Ovary (tissue), 9 donors: ENCODE results near the gene PIP5K1B. TPM values are rescaled to one million over a fixed set of nuclear protein-coding genes. Genes with fewer than 3 reads are reported as not detected.

Experiments
- DNase-seq, 5 donors: peaks; one replicate each; pipeline ENCODE4 v3.0.0-alpha.2; 2019 to 2020
- H3K27ac ChIP-seq, 2 donors: fragments of 200-600 bp; one replicate each; pipeline versions ENCODE4 v1.5.1 to v1.8.0; 2019 to 2022
- H3K27me3 ChIP-seq: fragments of 200-600 bp; one replicate; pipeline ENCODE4 v1.8.0; 2022
- H3K36me3 ChIP-seq: fragments of 200-600 bp; sonication (generic); one replicate; pipeline ENCODE4 v1.5.1; 2019
- H3K4me1 ChIP-seq: one replicate; pipeline ENCODE4 v1.8.1; 2013; ENCODE audit warnings: mild to moderate bottlenecking, moderate library complexity; ENCODE audit not compliant: insufficient read depth
- H3K4me3 ChIP-seq: fragments of 200-600 bp; sonication (generic); one replicate; pipeline ENCODE4 v1.5.1; 2017
- H3K9me3 ChIP-seq, 2 donors: fragments of 200-600 bp in 1 of 2; sonication (generic) in 1 of 2; one replicate each; pipeline versions ENCODE4 v1.5.1 to v1.8.1; 2013 to 2019; ENCODE audit warnings: mild to moderate bottlenecking in 1 of 2, moderate library complexity in 1 of 2
- EP300 ChIP-seq: sonication (generic); formaldehyde crosslinking; IDR thresholded peaks from one replicate; pipeline ENCODE4 v1.6.1; 2017; ENCODE audit warnings: antibody characterized with exemption
- POLR2A ChIP-seq: fragments of 450-650 bp; IDR thresholded peaks from one replicate; pipeline ENCODE4 v1.6.1; 2017; ENCODE audit warnings: antibody characterized with exemption, mild to moderate bottlenecking, moderate library complexity
- WGBS, 3 donors: extraction: QIAGEN DNeasy Blood & Tissue Kit in 1 of 3; methylation state at CpG; one replicate each; pipeline versions ENCODE4 v1.1.5 to v1.1.7; 2013 to 2017; 5-methylcytosine and 5-hydroxymethylcytosine counted together
- intact Hi-C, 4 donors: fragments of 100-400 bp; cut with DNase I; formaldehyde crosslinking; loops; one replicate each; pipeline versions ENCODE4 v1.11.0 to v1.15.1; 2022 to 2023
- polyA plus RNA-seq, 2 donors: library from polyadenylated mRNA; stranded (reverse); fragments of 200-250 nt in 1 of 2; fragments of 350-450 nt in 1 of 2; fragmentation: Illumina TruSeq in 1 of 2; extraction: RNeasy Lipid Tissue Mini Kit (QIAGEN cat#74804) in 1 of 2; gene quantifications; one replicate each; pipeline ENCODE4 v1.2.3, GENCODE V29; 2013 to 2014
- total RNA-seq, 7 donors: library from RNA; depleted of rRNA in 2 of 7; stranded (reverse); fragments of >200 nt in 2 of 7; fragmentation: NEBNext Ultra II Directional in 3 of 7; extraction: Animal tissue kit (Norgen Biotek cat#: 25700) in 3 of 7; gene quantifications; one replicate each; pipeline versions ENCODE4 v1.1.0 to v1.2.4, GENCODE V29; 2016 to 2023
- TF ChIP-seq, protein P1 (sequence below), 3 donors: fragments of 450-650 bp in 2 of 3; fragments of 200-600 bp in 1 of 3; IDR thresholded peaks; one replicate each; pipeline versions ENCODE4 v1.5.1 to v1.8.0; 2016 to 2022; ENCODE audit warnings: antibody characterized with exemption in 3 of 3, mild to moderate bottlenecking in 1 of 3
- donor health status: DM: no; HTN: no; CAD: no; lungs with moderate emphysema.
- donor health status: DM: no; HTN: no; CAD: no.
- donor health status: Bipolar disorder and iron deficiency.
- donor health status: DM: yes; HTN: yes; CAD: no.
- donor health status: DM: no; HTN: no; CAD: no.
- donor health status: DM: yes; HTN: yes; CAD: no.

PIP5K1B gene
- total and polyA plus RNA-seq, 9 donors: 0.36 to 3.4 (median 1.0) TPM

- DNase-seq: no peak
- TF ChIP-seq, protein P1, sequence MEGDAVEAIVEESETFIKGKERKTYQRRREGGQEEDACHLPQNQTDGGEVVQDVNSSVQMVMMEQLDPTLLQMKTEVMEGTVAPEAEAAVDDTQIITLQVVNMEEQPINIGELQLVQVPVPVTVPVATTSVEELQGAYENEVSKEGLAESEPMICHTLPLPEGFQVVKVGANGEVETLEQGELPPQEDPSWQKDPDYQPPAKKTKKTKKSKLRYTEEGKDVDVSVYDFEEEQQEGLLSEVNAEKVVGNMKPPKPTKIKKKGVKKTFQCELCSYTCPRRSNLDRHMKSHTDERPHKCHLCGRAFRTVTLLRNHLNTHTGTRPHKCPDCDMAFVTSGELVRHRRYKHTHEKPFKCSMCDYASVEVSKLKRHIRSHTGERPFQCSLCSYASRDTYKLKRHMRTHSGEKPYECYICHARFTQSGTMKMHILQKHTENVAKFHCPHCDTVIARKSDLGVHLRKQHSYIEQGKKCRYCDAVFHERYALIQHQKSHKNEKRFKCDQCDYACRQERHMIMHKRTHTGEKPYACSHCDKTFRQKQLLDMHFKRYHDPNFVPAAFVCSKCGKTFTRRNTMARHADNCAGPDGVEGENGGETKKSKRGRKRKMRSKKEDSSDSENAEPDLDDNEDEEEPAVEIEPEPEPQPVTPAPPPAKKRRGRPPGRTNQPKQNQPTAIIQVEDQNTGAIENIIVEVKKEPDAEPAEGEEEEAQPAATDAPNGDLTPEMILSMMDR (IDR thresholded peaks at IDR 0.05): no peak
- TF ChIP-seq POLR2A: no peak
- TF ChIP-seq EP300: no peak
- H3K9me3 ChIP-seq: no peaks in the 10 kb centered on the region
- H3K27me3 ChIP-seq: no peaks in the 10 kb centered on the region
- no peaks in the 10 kb centered on the region for H3K36me3 ChIP-seq
- H3K27ac ChIP-seq: no peak overlapping the region
- H3K4me1 ChIP-seq: peaks cover 1% of the 10 kb centered on the region
- WGBS, 3 donors: 43 to 59% (median 52%) methylated on average over 6 of the region's 6 CpGs
- intact Hi-C loops: no loop called here
- no peak overlapping the region for H3K4me3 ChIP-seq
These were observed 162.0 kb downstream of the PIP5K1B start for GRCh38 chr9:68867066-68867465.

GRCh38 chr9:68869022-68869421 is 164.0 kb downstream of the PIP5K1B start:
- TF ChIP-seq POLR2A: no peak
- TF ChIP-seq EP300: no peak
- TF ChIP-seq, protein P1 (IDR thresholded peaks at IDR 0.05): no peak
- 93 to 98% (median 94%) methylated on average over 3 of the region's 3 CpGs for WGBS, 3 donors

DNA sequence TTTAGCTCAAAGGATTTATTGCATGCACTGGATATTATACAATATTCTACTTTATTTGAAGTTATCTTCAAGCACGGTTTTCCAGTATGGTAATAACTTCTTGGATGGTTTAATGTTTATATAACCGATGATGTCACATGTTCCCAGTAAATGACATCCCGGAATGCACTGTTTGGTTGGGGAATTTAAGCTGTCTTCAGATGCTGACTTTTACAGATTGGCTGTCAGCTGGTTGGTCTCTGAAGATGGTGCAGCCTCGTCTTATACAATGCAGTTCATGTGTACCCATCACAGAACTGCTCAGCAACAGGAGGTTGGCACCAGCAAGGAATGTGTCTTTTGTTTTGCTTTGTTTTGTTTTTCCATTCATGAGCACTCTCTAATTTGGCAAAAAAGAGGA is 165.0 kb downstream of the PIP5K1B start:
- intact Hi-C loops: loop anchor here in 1 of 4 donors (10.0 kb wide), 1 partner anchor 135 kb away; no protein-coding TSS in a partner anchor
- 69 to 76% (median 71%) methylated on average over 4 of the region's 4 CpGs for WGBS, 3 donors
- no peak overlapping the region for H3K4me3 ChIP-seq
- H3K36me3 ChIP-seq: no peaks in the 10 kb centered on the region
- TF ChIP-seq EP300: no peak
- no peak for TF ChIP-seq POLR2A
- TF ChIP-seq, protein P1 (IDR thresholded peaks at IDR 0.05): no peak
- no peaks in the 10 kb centered on the region for H3K27me3 ChIP-seq
- DNase-seq: no peak
- no peaks in the 10 kb centered on the region for H3K9me3 ChIP-seq
- H3K4me1 ChIP-seq: peaks cover 1% of the 10 kb centered on the region
- H3K27ac ChIP-seq: no peak overlapping the region

More at GRCh38 chr9:68869022-68869421, 164.0 kb downstream of the PIP5K1B start:
- Histone ChIP-seq H3K9me3 (no peaks in the 10 kb centered on the region), H3K4me1 (peaks cover 1% of the 10 kb centered on the region), H3K4me3 (no peak overlapping the region), H3K36me3 (no peaks in the 10 kb centered on the region), H3K27ac (no peak overlapping the region), H3K27me3 (no peaks in the 10 kb centered on the region)
- no peak for DNase-seq
- intact Hi-C loops: no loop called here

- DNase-seq: no peak
- TF ChIP-seq, protein P1 (IDR thresholded peaks at IDR 0.05): no peak
- TF ChIP-seq EP300: no peak
- no peak for TF ChIP-seq POLR2A
- no peaks in the 10 kb centered on the region for H3K36me3 ChIP-seq
- no peak overlapping the region for H3K4me3 ChIP-seq
- 71 to 79% (median 75%) methylated on average over 3 of the region's 3 CpGs for WGBS, 3 donors
- H3K9me3 ChIP-seq: no peaks in the 10 kb centered on the region
- intact Hi-C loops: loop anchor here in 1 of 4 donors (10.0 kb wide), 1 partner anchor 136 kb away; no protein-coding TSS in a partner anchor
- H3K27me3 ChIP-seq: no peaks in the 10 kb centered on the region
- H3K27ac ChIP-seq: no peak overlapping the region
- H3K4me1 ChIP-seq: peaks cover 1% of the 10 kb centered on the region
These were observed 166.2 kb downstream of the PIP5K1B start for GRCh38 chr9:68871236-68871635.
